NT2/D1 (cell line): Measurements from ENCODE around the gene ARHGAP22.

Source experiments
- DNase-seq: peaks from one replicate; pipeline ENCODE4 v3.0.0-alpha.2; 2011; ENCODE audit warnings: low read depth, low spot score
- H3K27me3 ChIP-seq: 2 replicates; pipeline ENCODE4 v1.6.0; 2011; ENCODE audit warnings: mild to moderate bottlenecking; ENCODE audit not compliant: insufficient read length, insufficient read depth
- H3K36me3 ChIP-seq: 2 replicates; pipeline ENCODE4 v1.6.1; 2011; ENCODE audit warnings: mild to moderate bottlenecking, low read length, mixed read lengths; ENCODE audit not compliant: insufficient read depth, insufficient read length
- H3K4me1 ChIP-seq: 2 replicates; pipeline ENCODE4 v1.5.1; 2011; ENCODE audit not compliant: insufficient read depth, insufficient read length
- H3K4me3 ChIP-seq: 2 replicates; pipeline ENCODE4 v1.5.1; 2011; ENCODE audit warnings: low read depth; ENCODE audit not compliant: insufficient read length
- H3K9ac ChIP-seq: 2 replicates; pipeline ENCODE4 v1.6.0; 2011; ENCODE audit warnings: low read depth; ENCODE audit not compliant: insufficient read length
- H3K9me3 ChIP-seq: 2 replicates; pipeline ENCODE4 v1.5.1; 2011; ENCODE audit warnings: mild to moderate bottlenecking, low read length; ENCODE audit not compliant: insufficient read depth
- SUZ12 ChIP-seq: IDR thresholded peaks from 2 replicates; pipeline ENCODE4 v1.6.1; 2011; ENCODE audit not compliant: insufficient read length, insufficient read depth; ENCODE audit errors: extremely low read depth
- YY1 ChIP-seq: IDR thresholded peaks from 2 replicates; pipeline ENCODE4 v1.6.1; 2011; ENCODE audit not compliant: insufficient read length, insufficient read depth
- ZNF274 ChIP-seq: IDR thresholded peaks from 2 replicates; pipeline ENCODE4 v1.6.1; 2011; ENCODE audit warnings: mild to moderate bottlenecking, low read depth, low read length

ARHGAP22 gene

DNA sequence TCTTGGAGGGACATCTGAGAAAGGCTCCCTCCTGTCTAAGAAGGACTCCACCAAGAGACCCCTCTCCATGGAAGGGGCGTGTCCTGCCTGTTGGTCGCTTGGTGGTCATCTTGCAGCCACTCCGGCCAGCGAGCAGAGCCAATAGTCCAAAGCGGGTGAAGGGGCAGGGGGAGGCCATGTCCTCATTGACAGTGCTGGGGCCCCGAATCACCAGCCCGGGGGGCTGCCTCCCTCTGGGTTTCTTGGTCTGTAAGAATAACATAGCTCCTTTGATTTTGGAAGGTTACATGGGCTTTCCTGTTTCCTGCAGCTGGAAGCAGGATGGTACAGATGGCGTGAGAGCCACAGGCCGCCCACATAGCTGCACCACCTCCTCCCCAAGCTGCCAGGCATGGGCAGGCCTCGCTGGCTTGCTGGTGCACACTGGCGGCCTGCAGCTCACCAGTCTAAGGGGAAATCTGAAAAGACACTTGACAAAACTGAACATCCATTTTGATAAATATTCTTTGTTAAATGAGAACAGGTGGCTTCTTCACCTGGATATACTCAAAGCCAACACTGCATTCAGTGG is 105.8 kb downstream of the ARHGAP22 start:
- TF ChIP-seq ZNF274 (no peak), YY1 (no peak), SUZ12 (no peak)
- Histone ChIP-seq H3K4me3 (no peak overlapping the region), H3K4me1 (peaks cover 1% of the 10 kb centered on the region), H3K27me3 (no peaks in the 10 kb centered on the region), H3K9ac (no peak overlapping the region), H3K9me3 (no peaks in the 10 kb centered on the region), H3K36me3 (no peaks in the 10 kb centered on the region)
- no peak for DNase-seq

DNA sequence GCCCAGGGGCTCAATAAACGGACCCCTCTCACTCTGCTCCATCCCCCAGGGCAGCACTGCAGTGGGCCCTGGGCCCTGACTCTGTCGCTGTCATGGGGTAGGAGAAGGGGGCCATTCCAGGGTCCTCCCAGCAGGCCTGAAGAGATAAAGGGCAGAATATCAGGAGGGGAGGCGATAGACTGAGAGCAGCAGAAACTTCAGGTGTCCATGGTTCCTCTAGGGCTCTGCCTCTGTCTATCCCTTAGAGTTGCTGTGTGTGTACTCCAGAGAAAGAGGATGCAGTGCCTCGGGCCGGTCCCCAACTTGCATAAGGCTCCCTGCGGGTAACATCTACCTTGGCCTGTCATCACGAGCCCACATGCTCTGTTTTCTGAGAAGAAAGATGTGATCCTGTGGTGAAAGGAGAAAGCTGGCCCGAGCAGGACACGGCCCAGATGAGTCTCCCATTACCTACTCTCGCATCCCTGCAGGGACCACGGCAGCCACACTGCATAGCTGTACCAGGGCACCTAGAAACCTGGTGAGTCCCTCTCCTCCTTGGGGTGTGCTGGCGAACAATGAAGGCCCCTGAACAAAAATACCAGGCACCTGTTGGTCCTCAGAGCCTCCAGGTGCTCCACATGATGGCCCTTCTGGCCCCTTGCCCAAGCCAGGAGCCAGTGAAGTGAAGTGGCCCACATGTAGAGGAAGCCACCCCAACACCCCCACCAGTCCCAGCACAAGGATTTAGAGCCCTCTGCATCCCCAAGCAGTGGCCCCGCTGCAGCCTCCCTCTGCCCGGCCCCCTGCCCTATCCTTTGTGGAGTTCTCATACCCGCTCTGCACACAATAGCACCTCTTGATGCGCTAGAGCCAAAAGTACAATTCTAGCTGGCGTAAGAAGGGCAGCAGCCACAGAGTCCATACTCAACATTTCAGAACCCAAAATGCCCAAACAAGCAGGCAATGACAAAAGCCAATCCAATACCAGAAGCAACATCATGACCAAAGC is 106.8 kb downstream of the ARHGAP22 start:
- Histone ChIP-seq H3K9me3 (no peaks in the 10 kb centered on the region), H3K4me3 (no peak overlapping the region), H3K9ac (no peak overlapping the region), H3K4me1 (peaks cover 6% of the 10 kb centered on the region), H3K36me3 (no peaks in the 10 kb centered on the region), H3K27me3 (no peaks in the 10 kb centered on the region)
- TF ChIP-seq SUZ12, result no peak
- TF ChIP-seq ZNF274, result no peak
- TF ChIP-seq YY1, result no peak
- no peak for DNase-seq

DNA sequence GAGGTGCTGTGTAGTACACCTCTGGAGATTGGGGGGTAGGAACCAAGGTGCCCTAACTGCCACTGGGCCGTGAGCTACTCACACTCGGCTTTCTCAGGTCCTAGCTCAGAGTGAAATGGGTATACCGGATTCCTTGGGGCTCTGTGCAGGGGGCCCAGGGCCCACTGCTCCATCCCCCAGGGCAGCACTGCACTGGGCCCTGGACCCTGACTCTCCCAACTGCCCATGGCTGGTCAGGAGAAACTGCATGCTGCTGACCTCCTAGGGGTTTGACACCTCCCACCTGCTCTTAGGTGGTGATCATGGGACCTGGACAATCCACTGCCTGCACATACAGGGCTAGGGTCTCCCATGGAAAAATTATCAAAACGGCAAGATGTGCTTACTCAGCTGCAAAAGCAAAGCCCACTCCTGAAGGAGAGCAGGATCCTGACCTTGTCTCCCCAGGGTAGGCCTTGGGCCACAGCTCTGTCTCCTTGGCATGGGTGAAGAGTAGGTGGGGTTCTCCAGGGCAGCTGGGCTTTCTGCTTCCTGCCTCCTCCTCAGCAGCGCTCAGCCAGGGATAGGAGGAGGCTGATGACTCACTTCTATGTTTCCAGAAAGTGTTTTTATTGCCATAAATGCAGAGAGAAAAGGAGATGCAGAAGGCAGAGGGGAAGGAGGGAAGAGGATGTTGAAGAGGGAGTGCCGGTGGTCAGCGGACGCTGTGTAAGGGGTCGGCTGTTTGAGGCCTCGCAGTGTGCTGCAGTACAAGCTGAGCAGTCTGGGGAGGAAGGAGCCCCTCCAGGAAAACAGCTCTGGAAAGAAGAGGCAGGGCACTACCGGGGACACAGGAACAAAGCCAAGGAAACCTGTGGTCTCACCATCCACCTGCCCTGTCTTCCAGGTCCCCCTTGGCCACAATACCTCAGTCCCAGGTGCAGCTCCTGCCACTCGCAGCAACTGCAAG is 107.8 kb downstream of the ARHGAP22 start:
- Histone ChIP-seq H3K36me3 (no peaks in the 10 kb centered on the region), H3K9ac (no peak overlapping the region), H3K4me1 (peaks cover 6% of the 10 kb centered on the region), H3K9me3 (no peaks in the 10 kb centered on the region), H3K4me3 (no peak overlapping the region), H3K27me3 (no peaks in the 10 kb centered on the region)
- TF ChIP-seq YY1 (no peak), ZNF274 (no peak), SUZ12 (no peak)
- no peak for DNase-seq

DNA sequence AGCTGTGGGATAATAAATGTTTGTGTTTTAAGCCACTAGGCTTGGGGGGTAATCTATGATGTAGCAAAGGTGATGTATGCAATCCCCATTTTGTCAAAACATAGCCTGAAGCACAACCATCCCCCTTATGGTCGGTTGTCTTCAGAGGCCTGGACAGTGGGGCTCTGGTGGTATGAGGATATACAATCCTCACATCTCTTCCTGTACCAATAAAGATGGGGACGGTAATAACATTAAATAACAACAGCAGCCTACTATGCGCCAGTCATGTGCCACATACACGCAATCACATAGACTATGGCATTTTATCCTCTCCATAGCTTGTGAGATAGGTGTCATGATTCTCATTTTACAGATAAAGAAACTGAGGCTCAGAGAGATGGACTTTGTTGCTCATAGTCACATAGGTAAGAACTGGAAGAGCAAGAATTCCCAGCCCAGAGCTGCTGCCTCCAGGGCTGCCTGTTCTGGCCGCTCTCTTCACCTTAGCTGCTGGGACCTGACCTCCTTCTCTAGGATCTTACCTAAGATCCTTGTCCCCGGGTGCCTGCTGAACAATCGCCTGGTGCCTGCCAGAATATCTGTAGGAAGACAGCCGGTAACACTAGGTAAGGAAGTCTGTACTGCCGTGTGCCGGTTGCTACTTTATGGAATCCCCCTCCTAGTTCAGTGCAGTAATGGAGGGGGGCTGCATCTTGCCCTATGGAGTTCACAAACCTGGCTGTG is 108.6 kb downstream of the ARHGAP22 start:
- no peak for DNase-seq
- H3K9ac ChIP-seq, result no peak overlapping the region
- TF ChIP-seq YY1 (no peak), SUZ12 (no peak), ZNF274 (no peak)

DNA sequence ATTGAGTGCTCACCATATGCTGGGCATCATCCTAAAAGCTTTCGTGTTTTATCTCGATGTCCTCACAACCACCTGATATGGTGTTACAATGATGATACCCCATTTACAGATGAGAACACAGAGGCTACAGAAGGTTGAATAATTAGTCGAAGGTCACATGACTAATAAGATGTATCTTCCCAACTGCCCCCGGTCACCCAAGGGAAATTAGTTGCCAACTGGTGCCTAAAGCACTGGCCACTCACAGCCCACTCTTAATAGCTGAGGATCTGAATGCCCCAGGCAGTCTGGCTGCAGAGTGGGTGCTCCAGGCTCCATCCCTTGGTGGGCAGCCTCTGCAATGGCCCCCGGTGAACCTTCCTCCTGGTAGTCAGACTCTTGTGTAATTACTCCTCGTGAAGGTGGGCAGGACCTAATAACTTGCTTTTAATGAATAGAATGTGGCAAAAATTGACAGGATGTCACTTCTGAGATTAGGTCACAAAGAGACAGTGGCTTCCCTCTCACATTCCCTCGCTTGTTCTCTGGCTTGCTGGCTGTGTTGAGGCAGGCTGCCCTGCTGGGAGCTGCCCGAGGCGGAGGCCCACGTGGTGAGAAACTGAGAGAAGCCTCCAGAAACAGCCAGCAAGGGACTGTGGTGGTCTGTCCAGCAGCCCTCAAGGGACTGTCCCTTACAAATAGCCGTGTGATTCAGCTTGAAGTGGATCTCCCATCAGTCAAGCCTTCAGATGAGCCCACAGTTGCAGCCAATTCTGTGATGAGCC is 109.4 kb downstream of the ARHGAP22 start:
- no peak overlapping the region for H3K4me3 ChIP-seq
- H3K4me1 ChIP-seq, result peaks cover 6% of the 10 kb centered on the region
- H3K27me3 ChIP-seq, result no peaks in the 10 kb centered on the region
- H3K9me3 ChIP-seq, result no peaks in the 10 kb centered on the region
- no peak overlapping the region for H3K9ac ChIP-seq
- H3K36me3 ChIP-seq, result no peaks in the 10 kb centered on the region
- DNase-seq, result no peak
- TF ChIP-seq YY1 (no peak), ZNF274 (no peak), SUZ12 (no peak)

More for the DNA sequence above, 108.6 kb downstream of the ARHGAP22 start:
- Histone ChIP-seq H3K4me1 (peaks cover 6% of the 10 kb centered on the region), H3K36me3 (no peaks in the 10 kb centered on the region), H3K9me3 (no peaks in the 10 kb centered on the region), H3K4me3 (no peak overlapping the region), H3K27me3 (no peaks in the 10 kb centered on the region)

DNA sequence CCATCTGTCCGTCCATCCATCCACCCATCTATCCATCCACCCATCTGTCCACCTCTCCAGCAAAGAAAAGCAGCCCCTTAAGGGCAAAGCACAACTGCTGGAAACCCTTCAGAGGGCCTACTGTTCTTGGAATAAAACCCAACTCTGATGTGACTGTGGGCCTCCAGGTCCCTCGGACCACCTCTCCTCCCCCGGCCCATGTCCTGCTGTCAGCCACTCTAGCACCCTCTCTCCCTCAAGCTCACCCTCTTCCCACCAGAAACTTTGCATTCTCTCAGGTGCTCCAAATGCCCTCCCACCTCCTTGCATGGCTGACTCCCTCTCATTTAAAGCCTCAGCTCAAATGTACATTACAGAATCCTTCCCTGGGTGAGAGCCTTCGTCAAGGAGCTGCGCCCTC is 110.3 kb downstream of the ARHGAP22 start:
- no peak for DNase-seq
- Histone ChIP-seq H3K4me3 (no peak overlapping the region), H3K36me3 (no peaks in the 10 kb centered on the region), H3K27me3 (no peaks in the 10 kb centered on the region), H3K9me3 (no peaks in the 10 kb centered on the region), H3K4me1 (peaks cover 6% of the 10 kb centered on the region), H3K9ac (no peak overlapping the region)
- TF ChIP-seq YY1, result no peak
- no peak for TF ChIP-seq SUZ12
- no peak for TF ChIP-seq ZNF274
